Activated CD4-positive, alpha-beta T cell treated with anti-CD3 and anti-CD28 coated beads for 4 hours (primary cell): ENCODE results near the gene RAB20.

Experiments used
- DNase-seq, 2 donors: peaks; one replicate each; pipeline ENCODE4 v3.0.0-alpha.2; 2020

RAB20 gene

DNA sequence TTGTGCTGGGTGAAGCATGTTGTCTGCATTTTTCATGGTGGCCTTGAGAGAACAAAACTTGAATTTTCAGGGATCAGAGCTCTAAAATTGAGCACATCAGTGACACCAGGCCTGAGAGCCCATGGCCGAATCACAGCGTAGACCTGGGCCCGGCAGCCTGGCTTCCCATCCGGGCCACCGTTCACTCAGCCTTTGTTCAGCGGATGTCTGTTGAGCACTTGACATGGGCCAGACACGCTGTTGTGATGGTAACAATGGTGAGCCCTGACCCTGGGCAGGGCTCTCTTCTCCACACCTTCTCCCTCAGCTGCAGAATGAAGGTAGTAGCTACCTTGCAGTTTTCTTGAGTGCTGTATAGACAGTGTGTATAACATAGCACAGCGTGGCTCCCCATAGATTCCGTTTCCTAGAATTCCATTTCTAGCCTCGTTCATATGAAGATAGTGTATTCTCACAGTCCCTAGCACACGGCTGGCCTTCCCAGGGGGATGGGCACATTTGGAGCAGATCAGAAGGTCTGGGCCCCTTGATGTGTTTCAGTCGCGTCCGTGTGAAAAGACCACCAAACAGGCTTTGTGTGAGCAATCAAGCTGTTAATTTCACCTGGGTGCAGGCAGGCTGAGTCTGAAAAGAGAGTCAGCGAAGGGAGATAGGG, 75.3 kb downstream of the RAB20 start:
- DNase-seq, result no peak

- no peak for DNase-seq
These were observed 75.9 kb downstream of the RAB20 start for GRCh38 chr13:110485604-110486003.

GRCh38 chr13:110484290-110485048, 77.1 kb downstream of the RAB20 start:
- no peak for DNase-seq

- DNase-seq, result no peak
These were observed 78.0 kb downstream of the RAB20 start for GRCh38 chr13:110483386-110483968.

- no peak for DNase-seq
These were observed 81.4 kb downstream of the RAB20 start for GRCh38 chr13:110480161-110480560.

GRCh38 chr13:110479648-110480047, 81.9 kb downstream of the RAB20 start:
- no peak for DNase-seq

DNA sequence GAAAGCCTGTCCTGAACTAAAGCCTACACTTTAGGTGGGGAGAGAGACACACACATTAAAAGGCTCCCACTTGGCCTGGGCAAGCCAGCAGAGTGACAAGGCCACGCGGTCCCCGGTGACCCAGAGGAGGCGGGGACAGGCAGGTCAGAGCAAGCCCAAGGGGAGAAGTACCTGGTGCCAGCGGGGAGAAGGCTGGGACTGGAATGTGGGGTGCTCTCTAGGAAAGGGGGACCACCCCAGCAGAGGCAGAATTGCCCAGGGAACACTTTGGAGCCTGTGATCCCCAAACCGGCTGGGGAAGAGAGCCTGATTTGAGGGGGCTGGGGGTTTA, 82.3 kb downstream of the RAB20 start:
- no peak for DNase-seq

- DNase-seq, result no peak
These were observed 82.9 kb downstream of the RAB20 start for GRCh38 chr13:110478405-110479214.

DNA sequence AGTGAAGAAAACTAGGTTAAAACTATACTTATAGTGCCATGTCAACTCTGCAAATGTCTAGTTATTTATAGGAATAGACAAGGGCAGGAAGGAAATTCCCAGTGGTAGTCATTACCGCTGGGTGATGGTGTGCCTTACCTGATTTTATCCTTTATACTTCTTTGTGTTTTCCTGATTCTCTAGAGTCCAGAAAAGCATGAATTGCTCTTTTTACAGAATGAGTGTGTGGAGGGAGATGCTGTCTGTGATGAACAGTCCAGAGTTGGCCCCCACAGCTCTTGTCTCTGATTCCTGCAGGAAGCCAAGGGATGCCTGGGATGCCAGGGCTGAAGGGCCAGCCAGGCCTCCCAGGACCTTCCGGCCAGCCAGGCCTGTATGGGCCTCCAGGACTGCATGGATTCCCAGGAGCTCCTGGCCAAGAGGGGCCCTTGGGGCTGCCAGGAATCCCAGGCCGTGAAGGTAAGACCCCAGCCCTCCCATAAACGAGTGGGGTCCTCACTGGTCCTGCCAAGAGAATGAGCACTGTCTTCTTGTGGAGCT, 83.7 kb downstream of the RAB20 start:
- DNase-seq, result no peak

GRCh38 chr13:110476220-110476617, 85.3 kb downstream of the RAB20 start:
- DNase-seq, result no peak

GRCh38 chr13:110475550-110476219, 85.8 kb downstream of the RAB20 start:
- no peak for DNase-seq

DNA sequence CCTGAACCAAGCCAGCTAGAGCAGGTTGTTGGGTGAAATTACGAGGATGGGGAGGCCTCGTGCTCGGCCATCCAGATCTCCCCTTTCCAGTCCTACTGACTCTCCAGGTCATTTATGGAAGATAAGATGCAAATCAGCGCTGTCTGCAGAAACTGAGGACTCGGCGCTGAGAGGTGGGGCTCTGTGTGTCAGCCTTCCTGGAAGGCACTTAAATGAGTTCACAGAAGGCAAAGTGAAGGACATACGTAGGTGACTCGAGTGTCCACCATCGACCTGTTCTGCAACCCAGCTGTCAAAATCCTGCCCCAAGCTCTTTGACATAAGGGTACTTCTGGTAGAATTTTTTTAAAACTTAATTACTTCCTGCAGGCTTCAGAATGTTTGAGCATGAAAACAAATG, 86.4 kb downstream of the RAB20 start:
- no peak for DNase-seq

- no peak for DNase-seq
These were observed 86.8 kb downstream of the RAB20 start for GRCh38 chr13:110474713-110475112.
